Heart left ventricle (tissue), 16 donors: ENCODE results near the gene DAP. TPM values are rescaled to one million over a fixed set of nuclear protein-coding genes. Genes with fewer than 3 reads are reported as not detected.

Source experiments
- ATAC-seq, 4 donors: fragments of 200-7000 bp; cut with Tn5 transposase; one replicate each; pipeline ENCODE4 v1.9.1; 2020 to 2022; ENCODE audit warnings: moderate library complexity in 4 of 4, mild to moderate bottlenecking in 3 of 4, moderate number of reproducible peaks in 1 of 4
- DNase-seq, 5 donors: peaks; one replicate each; pipeline ENCODE4 v3.0.0-alpha.2; 2020
- H3K27ac ChIP-seq, 12 donors: fragments of 200-600 bp; sonication (generic) in 4 of 12; one replicate each; pipeline versions ENCODE4 v1.5.0 to v1.8.0; 2016 to 2022; ENCODE audit warnings: mild to moderate bottlenecking in 2 of 12
- H3K27me3 ChIP-seq, 9 donors: fragments of 200-600 bp; sonication (generic) in 2 of 9; one replicate each; pipeline versions ENCODE4 v1.5.1 to v1.8.0; 2016 to 2022; ENCODE audit warnings: mild to moderate bottlenecking in 3 of 9
- H3K36me3 ChIP-seq, 9 donors: fragments of 200-600 bp; sonication (generic) in 2 of 9; one replicate each; pipeline versions ENCODE4 v1.5.0 to v1.8.0; 2018 to 2022; ENCODE audit warnings: mild to moderate bottlenecking in 2 of 9
- H3K4me1 ChIP-seq, 12 donors: fragments of 200-600 bp; sonication (generic) in 4 of 12; one replicate each; pipeline versions ENCODE4 v1.5.0 to v1.8.0; 2016 to 2022; ENCODE audit warnings: mild to moderate bottlenecking in 3 of 12
- H3K4me3 ChIP-seq, 12 donors: fragments of 200-600 bp; sonication (generic) in 4 of 12; one replicate each; pipeline versions ENCODE4 v1.5.0 to v1.8.0; 2017 to 2022; ENCODE audit warnings: mild to moderate bottlenecking in 9 of 12, moderate library complexity in 4 of 12
- H3K9me3 ChIP-seq, 12 donors: fragments of 200-600 bp; sonication (generic) in 4 of 12; one replicate each; pipeline versions ENCODE4 v1.5.0 to v1.8.0; 2016 to 2022; ENCODE audit warnings: mild to moderate bottlenecking in 1 of 12
- POLR2A ChIP-seq, 2 donors: fragments of 450-650 bp; IDR thresholded peaks; one replicate each; pipeline ENCODE4 v1.6.1; 2017; ENCODE audit warnings: antibody characterized with exemption in 2 of 2, mild to moderate bottlenecking in 2 of 2, moderate library complexity in 2 of 2
- WGBS, 4 donors: extraction: QIAGEN DNeasy Blood & Tissue Kit in 2 of 4; methylation state at CpG; one replicate each; pipeline versions ENCODE4 v1.1.5 to v1.1.7; 2013 to 2018; 5-methylcytosine and 5-hydroxymethylcytosine counted together
- intact Hi-C, 10 donors: fragments of 100-400 bp; cut with DNase I; formaldehyde crosslinking; loops; one replicate each; pipeline versions ENCODE4 v1.11.1 to v1.14.2; 2022
- polyA plus RNA-seq, 2 donors: library from polyadenylated mRNA; stranded (reverse); fragments of 200-250 nt; gene quantifications; one replicate each; pipeline ENCODE4 v1.2.3, GENCODE V29; 2013
- total RNA-seq, 9 donors: library from RNA; depleted of rRNA in 2 of 9; stranded (reverse); fragments of >200 nt in 2 of 9; fragmentation: NEBNext Ultra II Directional in 3 of 9; extraction: Animal tissue kit (Norgen Biotek cat#: 25700) in 3 of 9; gene quantifications; one replicate each; pipeline versions ENCODE4 v1.1.0 to v1.2.4, GENCODE V29; 2016 to 2023
- TF ChIP-seq, protein P1 (sequence below), 12 donors: fragments of 200-600 bp; sonication (generic) in 4 of 12; IDR thresholded peaks; one replicate each; pipeline versions ENCODE4 v1.5.0 to v1.8.0; 2018 to 2022; ENCODE audit warnings: antibody characterized with exemption in 12 of 12, mild to moderate bottlenecking in 5 of 12
- donor health status: ischemic (EF 13 %, LVEDD 7.1; RV severe dilation, severe dysfunction).
- donor health status: healthy with polysubstance abuse.
- donor health status: DM: no; HTN: yes; CAD: no.
- donor health status: DM: no; HTN: no; CAD: no.
- donor health status: ischemic (EF 25% LVEDD 6.9; RV normal size, moderate dysfunction).
- donor health status: ischemic (EF 25% LVEDD 5.7; RV mildly dilated, moderate dysfunction).
- donor health status: healthy.
- donor health status: DM: yes; HTN: yes; CAD: no.
- donor health status: ischemic (EF 35%, LVEDD 5.7; RV mildly dilated, moderate dysfunction).
- donor health status: nonischemic (EF 11% LVEDD 7.7; RV severe dilation, severe dysfunction).
- donor health status: DM: yes; HTN: yes; CAD: no.
- donor health status: PGD.
- donor health status: ischemic (EF 29% LVEDD 5.4; RV normal size, mild dysfunction).
- donor health status: nonischemic (EF 23%, LVEDD 6.1; RV moderate dilation, normal function).

DAP gene
- total and polyA plus RNA-seq, 11 donors, result 13.8 to 61.6 (median 28.5) TPM

DNA sequence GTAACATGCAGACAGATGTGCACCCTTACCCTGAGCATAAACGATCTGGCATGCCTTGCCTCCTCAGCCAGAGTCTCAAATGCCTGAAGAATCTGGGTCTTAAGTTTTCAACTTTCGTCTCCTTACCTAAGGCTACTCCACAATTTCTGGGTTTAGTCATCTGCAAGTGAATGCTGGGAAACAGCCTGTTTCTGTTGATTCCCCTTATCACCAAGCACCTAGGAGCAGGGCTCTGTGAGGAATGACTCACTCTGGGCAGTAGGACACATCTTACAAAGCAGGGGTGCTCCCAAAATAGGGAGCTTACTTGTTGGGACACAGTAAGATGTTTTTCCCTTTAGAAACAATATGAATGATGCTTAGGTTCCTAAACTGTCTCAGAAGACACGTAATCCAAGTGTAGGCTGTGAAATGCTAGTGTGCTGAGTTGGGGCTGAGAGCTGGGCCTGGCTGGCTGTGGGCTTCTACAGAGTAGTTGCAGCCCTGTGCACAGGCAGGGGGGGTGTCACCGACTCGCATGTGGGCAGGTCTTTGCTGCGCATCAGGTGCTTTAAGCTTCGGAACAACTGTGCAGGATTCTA lies 58.0 kb downstream of the DAP start:
- H3K27ac ChIP-seq, result peak overlapping the region in 8 of 12 donors; percentile 0 to 58 (median 32)
- no peaks in the 10 kb centered on the region for H3K9me3 ChIP-seq
- peaks cover 0 to 2% (median 0%) of the 10 kb centered on the region in 9 donors for H3K36me3 ChIP-seq
- H3K4me3 ChIP-seq, result no peak overlapping the region
- peak; percentile 55 to 66 (median 58) for ATAC-seq
- intact Hi-C loops, result loop anchor here in 6 of 10 donors (2.0 to 10.0 kb wide), 8 partner anchors 58 to 1319 kb away; partner anchors contain the start of gene DAP (in 2 of the 6)
- DNase-seq, result peak in 1 of 5 donors; percentile 45
- no peaks in the 10 kb centered on the region for H3K27me3 ChIP-seq
- WGBS, 4 donors, result 54 to 70% (median 62%) methylated on average over 7 of the region's 7 CpGs
- peaks cover 0 to 46% (median 33%) of the 10 kb centered on the region in 12 donors for H3K4me1 ChIP-seq
- TF ChIP-seq POLR2A (IDR thresholded peaks at IDR 0.05), result no peak
- TF ChIP-seq, protein P1, sequence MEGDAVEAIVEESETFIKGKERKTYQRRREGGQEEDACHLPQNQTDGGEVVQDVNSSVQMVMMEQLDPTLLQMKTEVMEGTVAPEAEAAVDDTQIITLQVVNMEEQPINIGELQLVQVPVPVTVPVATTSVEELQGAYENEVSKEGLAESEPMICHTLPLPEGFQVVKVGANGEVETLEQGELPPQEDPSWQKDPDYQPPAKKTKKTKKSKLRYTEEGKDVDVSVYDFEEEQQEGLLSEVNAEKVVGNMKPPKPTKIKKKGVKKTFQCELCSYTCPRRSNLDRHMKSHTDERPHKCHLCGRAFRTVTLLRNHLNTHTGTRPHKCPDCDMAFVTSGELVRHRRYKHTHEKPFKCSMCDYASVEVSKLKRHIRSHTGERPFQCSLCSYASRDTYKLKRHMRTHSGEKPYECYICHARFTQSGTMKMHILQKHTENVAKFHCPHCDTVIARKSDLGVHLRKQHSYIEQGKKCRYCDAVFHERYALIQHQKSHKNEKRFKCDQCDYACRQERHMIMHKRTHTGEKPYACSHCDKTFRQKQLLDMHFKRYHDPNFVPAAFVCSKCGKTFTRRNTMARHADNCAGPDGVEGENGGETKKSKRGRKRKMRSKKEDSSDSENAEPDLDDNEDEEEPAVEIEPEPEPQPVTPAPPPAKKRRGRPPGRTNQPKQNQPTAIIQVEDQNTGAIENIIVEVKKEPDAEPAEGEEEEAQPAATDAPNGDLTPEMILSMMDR (IDR thresholded peaks at IDR 0.05), result no peak

DNA sequence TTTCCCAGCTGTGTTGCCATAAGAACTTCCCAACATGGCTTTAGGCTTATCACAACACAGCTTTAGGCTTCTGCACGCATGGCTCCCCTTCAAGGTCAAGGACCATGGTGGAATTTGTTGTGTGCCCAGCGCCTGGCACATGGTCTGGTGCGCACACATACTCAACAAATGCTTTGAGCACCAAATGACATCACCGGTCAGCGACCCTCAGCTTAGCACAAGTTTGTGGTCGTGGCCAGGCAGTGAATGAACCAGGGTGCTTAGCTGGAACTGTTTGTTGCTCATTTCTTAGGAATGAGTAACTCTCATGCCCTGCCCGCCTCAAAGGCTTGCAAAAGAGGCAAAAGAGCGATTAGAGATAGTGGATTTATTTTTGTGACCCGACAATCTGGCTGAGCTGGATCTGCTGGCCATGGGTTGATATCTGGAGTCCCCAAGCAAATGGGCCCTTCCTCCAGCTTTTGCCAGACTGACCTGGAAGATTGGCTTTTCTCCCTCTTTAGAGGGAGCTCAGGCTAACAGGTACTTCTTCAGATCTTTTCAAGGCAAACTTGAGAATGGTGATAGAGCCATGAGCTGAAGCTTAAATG lies 58.9 kb downstream of the DAP start:
- TF ChIP-seq POLR2A (IDR thresholded peaks at IDR 0.05), result no peak
- TF ChIP-seq, protein P1 (IDR thresholded peaks at IDR 0.05), result no peak
- H3K27ac ChIP-seq, result peak overlapping the region in 5 of 12 donors; percentile 3 to 58 (median 9)
- H3K4me3 ChIP-seq, result no peak overlapping the region
- 58 to 76% (median 73%) methylated on average over 7 to 9 of the region's 9 CpGs for WGBS, 4 donors
- peaks cover 0 to 46% (median 33%) of the 10 kb centered on the region in 12 donors for H3K4me1 ChIP-seq
- DNase-seq (no peak), ATAC-seq (no peak)
- no peaks in the 10 kb centered on the region for H3K27me3 ChIP-seq
- intact Hi-C loops, result loop anchor here in 6 of 10 donors (2.0 to 10.0 kb wide), 8 partner anchors 59 to 1320 kb away; partner anchors contain the start of gene DAP (in 2 of the 6)
- no peaks in the 10 kb centered on the region for H3K9me3 ChIP-seq
- H3K36me3 ChIP-seq, result peaks cover 0 to 2% (median 0%) of the 10 kb centered on the region in 9 donors

DNA sequence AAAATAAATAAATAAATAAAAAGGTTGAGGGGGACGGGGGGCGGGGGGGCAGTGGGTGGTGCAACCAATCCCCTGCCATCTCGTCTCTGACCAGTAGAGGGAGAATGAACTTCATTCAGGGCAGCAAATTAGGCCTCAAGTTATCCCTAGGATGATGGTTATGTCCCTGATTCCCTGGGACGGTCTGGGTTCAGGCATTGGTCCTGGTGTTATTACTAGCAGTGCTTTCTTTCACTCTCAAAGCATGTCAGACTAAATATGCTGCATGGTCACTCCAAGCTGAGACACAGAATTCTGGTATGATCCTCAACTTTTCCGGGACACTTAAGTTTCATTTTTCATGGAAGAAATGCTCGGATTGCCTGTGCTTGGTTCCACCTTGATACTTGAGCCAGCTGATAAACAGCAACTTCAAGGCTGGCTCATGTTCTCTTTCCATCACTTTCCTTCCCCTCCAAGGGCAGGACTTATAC lies 59.4 kb downstream of the DAP start:
- no peaks in the 10 kb centered on the region for H3K27me3 ChIP-seq
- ATAC-seq, result peak in 3 of 4 donors; percentile 29 to 54 (median 43)
- H3K4me3 ChIP-seq, result no peak overlapping the region
- peak in 1 of 5 donors; percentile 40 for DNase-seq
- peaks cover 0 to 46% (median 33%) of the 10 kb centered on the region in 12 donors for H3K4me1 ChIP-seq
- H3K9me3 ChIP-seq, result no peaks in the 10 kb centered on the region
- intact Hi-C loops, result loop anchor here in 6 of 10 donors (2.0 to 10.0 kb wide), 9 partner anchors 59 to 1321 kb away; partner anchors contain the start of gene DAP (in 2 of the 6)
- H3K27ac ChIP-seq, result peak overlapping the region in 5 of 12 donors; percentile 3 to 58 (median 9)
- TF ChIP-seq, protein P1 (IDR thresholded peaks at IDR 0.05), result peak; percentile 56 to 79 (median 75)
- no peak for TF ChIP-seq POLR2A (IDR thresholded peaks at IDR 0.05)
- 46 to 67% (median 61%) methylated on average over 6 of the region's 6 CpGs for WGBS, 4 donors
- H3K36me3 ChIP-seq, result peaks cover 0 to 3% (median 0%) of the 10 kb centered on the region in 9 donors

DNA sequence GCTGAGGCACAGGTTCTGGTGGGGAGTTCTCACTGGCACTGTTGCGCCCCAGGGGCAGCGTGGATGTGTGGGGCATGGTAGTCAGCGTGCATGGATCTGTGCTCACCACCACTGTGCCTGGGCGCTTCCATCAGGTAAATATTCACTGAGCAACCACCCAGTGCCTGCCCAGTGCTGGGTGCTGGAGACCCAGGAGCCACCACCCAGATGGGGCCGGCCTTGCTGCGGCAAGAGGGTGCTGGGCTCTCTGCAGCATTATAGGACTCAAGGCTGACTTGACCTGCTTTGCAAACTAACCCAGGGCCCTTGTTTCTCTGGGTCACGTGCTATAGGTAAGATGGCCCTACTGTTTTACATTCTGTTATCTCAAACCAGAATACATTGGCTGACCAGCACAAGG lies 60.5 kb downstream of the DAP start:
- 88 to 97% (median 93%) methylated on average over 7 of the region's 7 CpGs for WGBS, 4 donors

More for the DNA sequence above, 60.5 kb downstream of the DAP start:
- Histone ChIP-seq H3K4me3 (no peak overlapping the region), H3K27ac (no peak overlapping the region), H3K36me3 (peaks cover 0 to 3% (median 0%) of the 10 kb centered on the region in 9 donors), H3K9me3 (no peaks in the 10 kb centered on the region), H3K27me3 (no peaks in the 10 kb centered on the region), H3K4me1 (peaks cover 0 to 46% (median 35%) of the 10 kb centered on the region in 12 donors)
- intact Hi-C loops, result loop anchor here in 6 of 10 donors (2.0 to 10.0 kb wide), 8 partner anchors 64 to 1322 kb away; partner anchors contain the start of gene DAP (in 1 of the 6)
- TF ChIP-seq, protein P1 (IDR thresholded peaks at IDR 0.05), result no peak
- no peak for TF ChIP-seq POLR2A (IDR thresholded peaks at IDR 0.05)
- no peak for ATAC-seq
- no peak for DNase-seq
